Prostate gland (tissue), 2 donors: ENCODE results near the gene SH3TC1. TPM values are rescaled to one million over a fixed set of nuclear protein-coding genes. Genes with fewer than 3 reads are reported as not detected.

ENCODE experiments used
- DNase-seq: peaks from one replicate; pipeline ENCODE4 v3.0.0-alpha.2; 2019; ENCODE audit warnings: low spot score
- H3K27ac ChIP-seq, 2 donors: fragments of 200-600 bp; sonication (generic); 2 replicates each; pipeline ENCODE4 v1.5.1; 2017 to 2019
- H3K27me3 ChIP-seq: fragments of 200-600 bp; sonication (generic); replicated peaks from 2 replicates; pipeline ENCODE4 v1.5.1; 2019; ENCODE audit not compliant: insufficient read depth
- H3K36me3 ChIP-seq, 2 donors: fragments of 200-600 bp; sonication (generic); 1 replicate in 1 of 2; 2 replicates in 1 of 2; pipeline versions ENCODE4 v1.5.1 to v1.8.1; 2017 to 2019
- H3K4me1 ChIP-seq: fragments of 200-600 bp; sonication (generic); replicated peaks from 2 replicates; pipeline ENCODE4 v1.5.1; 2019
- H3K4me3 ChIP-seq, 2 donors: fragments of 200-600 bp; sonication (generic); 2 replicates each; pipeline ENCODE4 v1.5.1; 2017 to 2019
- H3K9me3 ChIP-seq: fragments of 200-600 bp; sonication (generic); 2 replicates; pipeline ENCODE4 v1.5.1; 2017
- CTCF ChIP-seq, 4 experiments: fragments of 200-600 bp in 2 of 4; fragments of 450-650 bp in 2 of 4; sonication (generic) in 2 of 4; IDR thresholded peaks; 1 replicate in 3 of 4; 2 replicates in 1 of 4; pipeline ENCODE4 v1.5.1; 2016 to 2019; ENCODE audit warnings: antibody characterized with exemption in 4 of 4, mild to moderate bottlenecking in 2 of 4, moderate library complexity in 2 of 4
- POLR2A ChIP-seq: fragments of 450-650 bp; IDR thresholded peaks from one replicate; pipeline ENCODE4 v1.6.1; 2016; ENCODE audit warnings: antibody characterized with exemption, mild to moderate bottlenecking
- POLR2AphosphoS5 ChIP-seq: sonication (generic); formaldehyde crosslinking; IDR thresholded peaks from one replicate; pipeline ENCODE4 v1.6.1; 2017; ENCODE audit warnings: antibody characterized with exemption
- WGBS: methylation state at CpG from one replicate; pipeline ENCODE4 v1.1.5; 2018; 5-methylcytosine and 5-hydroxymethylcytosine counted together
- intact Hi-C: fragments of 100-400 bp; cut with DNase I; formaldehyde crosslinking; loops from one replicate; pipeline ENCODE4 v1.14.2; 2022
- total RNA-seq, 2 donors: library from RNA; depleted of rRNA; stranded (reverse); fragments of >200 nt; gene quantifications; one replicate each; pipeline ENCODE4 v1.1.0, GENCODE V29; 2016

SH3TC1 gene
- total RNA-seq, 2 donors from 2014 or later, result 22.4 to 37.5 TPM

GRCh38 chr4:8210010-8210409 lies 10.9 kb downstream of the SH3TC1 start:
- H3K36me3 ChIP-seq, result no peaks in the 10 kb centered on the region
- TF ChIP-seq POLR2A, result no peak
- TF ChIP-seq CTCF (IDR thresholded peaks at IDR 0.05), result no peak
- TF ChIP-seq POLR2AphosphoS5, result no peak
- WGBS, result 81% methylated on average over 12 of the region's 12 CpGs

GRCh38 chr4:8210616-8211015 lies 11.5 kb downstream of the SH3TC1 start:
- no peaks in the 10 kb centered on the region for H3K9me3 ChIP-seq
- H3K36me3 ChIP-seq, result no peaks in the 10 kb centered on the region
- no peak for TF ChIP-seq POLR2AphosphoS5
- no peak for TF ChIP-seq CTCF (IDR thresholded peaks at IDR 0.05)
- TF ChIP-seq POLR2A, result no peak
- intact Hi-C loops, result no loop called here
- H3K27ac ChIP-seq, result no peak overlapping the region
- DNase-seq, result no peak
- no peaks in the 10 kb centered on the region for H3K27me3 ChIP-seq
- no peak overlapping the region for H3K4me3 ChIP-seq
- no peaks in the 10 kb centered on the region for H3K4me1 ChIP-seq
- 77% methylated on average over 5 of the region's 5 CpGs for WGBS

More at GRCh38 chr4:8210010-8210409, 10.9 kb downstream of the SH3TC1 start:
- Histone ChIP-seq H3K27me3 (no peaks in the 10 kb centered on the region), H3K27ac (no peak overlapping the region), H3K4me1 (no peaks in the 10 kb centered on the region), H3K4me3 (no peak overlapping the region), H3K9me3 (no peaks in the 10 kb centered on the region)
- intact Hi-C loops, result no loop called here
- DNase-seq, result no peak

- Histone ChIP-seq H3K27me3 (no peaks in the 10 kb centered on the region), H3K27ac (no peak overlapping the region), H3K4me3 (no peak overlapping the region), H3K9me3 (no peaks in the 10 kb centered on the region), H3K36me3 (no peaks in the 10 kb centered on the region), H3K4me1 (no peaks in the 10 kb centered on the region)
- intact Hi-C loops, result no loop called here
- 32% methylated on average over 8 of the region's 8 CpGs for WGBS
- TF ChIP-seq CTCF (IDR thresholded peaks at IDR 0.05) (no peak), POLR2A (no peak), POLR2AphosphoS5 (no peak)
- DNase-seq, result no peak
These were observed 12.2 kb downstream of the SH3TC1 start for GRCh38 chr4:8211251-8211650.

- DNase-seq, result no peak
- intact Hi-C loops, result no loop called here
- Histone ChIP-seq H3K27me3 (no peaks in the 10 kb centered on the region), H3K4me3 (no peak overlapping the region), H3K36me3 (no peaks in the 10 kb centered on the region), H3K9me3 (no peaks in the 10 kb centered on the region), H3K27ac (no peak overlapping the region), H3K4me1 (no peaks in the 10 kb centered on the region)
- 86% methylated on average over 18 of the region's 22 CpGs for WGBS
- TF ChIP-seq POLR2A (no peak), POLR2AphosphoS5 (no peak), CTCF (IDR thresholded peaks at IDR 0.05) (no peak)
These were observed 12.9 kb downstream of the SH3TC1 start for GRCh38 chr4:8211737-8212581.

- Histone ChIP-seq H3K9me3 (no peaks in the 10 kb centered on the region), H3K4me1 (no peaks in the 10 kb centered on the region), H3K27ac (no peak overlapping the region), H3K36me3 (no peaks in the 10 kb centered on the region), H3K4me3 (no peak overlapping the region), H3K27me3 (no peaks in the 10 kb centered on the region)
- DNase-seq, result no peak
- TF ChIP-seq POLR2A (no peak), CTCF (IDR thresholded peaks at IDR 0.05) (no peak), POLR2AphosphoS5 (no peak)
- WGBS, result 96% methylated on average over 12 of the region's 12 CpGs
- intact Hi-C loops, result no loop called here
These were observed 13.5 kb downstream of the SH3TC1 start for GRCh38 chr4:8212622-8213021.
